ENCODE results near the gene IFIT2. TPM values are rescaled to one million over a fixed set of nuclear protein-coding genes. Genes with fewer than 3 reads are reported as not detected.

The IFIT2 gene
- total RNA-seq, 1 donor from 2014 or later: 4.9 TPM

DNA sequence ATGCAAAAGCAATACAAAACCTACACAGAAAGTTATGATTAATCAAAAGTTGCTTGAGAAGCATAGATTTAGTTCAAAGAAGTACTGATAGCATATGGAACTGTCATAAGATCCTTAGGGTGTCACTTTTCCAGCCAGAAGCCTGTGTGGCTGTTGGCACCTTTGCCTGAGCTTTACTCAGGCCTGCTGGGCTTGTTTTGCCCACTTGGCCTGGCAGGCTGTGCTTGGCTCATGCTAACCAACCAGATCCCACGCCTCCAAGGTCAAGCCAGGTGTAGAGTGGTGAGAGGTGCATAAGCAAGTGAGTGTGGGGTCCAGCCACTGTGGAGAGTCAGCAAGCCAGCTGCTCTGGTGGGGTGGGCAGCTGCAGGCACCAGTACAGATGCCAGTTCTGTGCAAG is 38.3 kb upstream of the IFIT2 start:
- TF ChIP-seq, protein P1, sequence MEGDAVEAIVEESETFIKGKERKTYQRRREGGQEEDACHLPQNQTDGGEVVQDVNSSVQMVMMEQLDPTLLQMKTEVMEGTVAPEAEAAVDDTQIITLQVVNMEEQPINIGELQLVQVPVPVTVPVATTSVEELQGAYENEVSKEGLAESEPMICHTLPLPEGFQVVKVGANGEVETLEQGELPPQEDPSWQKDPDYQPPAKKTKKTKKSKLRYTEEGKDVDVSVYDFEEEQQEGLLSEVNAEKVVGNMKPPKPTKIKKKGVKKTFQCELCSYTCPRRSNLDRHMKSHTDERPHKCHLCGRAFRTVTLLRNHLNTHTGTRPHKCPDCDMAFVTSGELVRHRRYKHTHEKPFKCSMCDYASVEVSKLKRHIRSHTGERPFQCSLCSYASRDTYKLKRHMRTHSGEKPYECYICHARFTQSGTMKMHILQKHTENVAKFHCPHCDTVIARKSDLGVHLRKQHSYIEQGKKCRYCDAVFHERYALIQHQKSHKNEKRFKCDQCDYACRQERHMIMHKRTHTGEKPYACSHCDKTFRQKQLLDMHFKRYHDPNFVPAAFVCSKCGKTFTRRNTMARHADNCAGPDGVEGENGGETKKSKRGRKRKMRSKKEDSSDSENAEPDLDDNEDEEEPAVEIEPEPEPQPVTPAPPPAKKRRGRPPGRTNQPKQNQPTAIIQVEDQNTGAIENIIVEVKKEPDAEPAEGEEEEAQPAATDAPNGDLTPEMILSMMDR (IDR thresholded peaks at IDR 0.05): no peak
- CTCF ChIA-PET: interaction anchor here (0.7 kb wide), 1 partner anchor 9 kb away, joined by 4 read pairs; no protein-coding TSS in a partner anchor
- ATAC-seq (ENCODE audit: low read depth): no peak
- H3K27me3 Mint-ChIP-seq: no peaks in the 10 kb centered on the region
- POLR2A ChIA-PET: no interaction called here
- DNase-seq: no peak
- H3K9me3 Mint-ChIP-seq: no peaks in the 10 kb centered on the region
- no peaks in the 10 kb centered on the region for H3K36me3 Mint-ChIP-seq (ENCODE audit: low read depth)
- no peak overlapping the region for H3K27ac Mint-ChIP-seq
- intact Hi-C loops (cut with micrococcal nuclease): no loop called here
- no peak overlapping the region for H3K4me3 Mint-ChIP-seq
- peaks cover 3% of the 10 kb centered on the region for H3K4me1 Mint-ChIP-seq

GRCh38 chr10:89266721-89267453 is 35.0 kb upstream of the IFIT2 start:
- CTCF ChIA-PET: interaction anchor here (1.1 kb wide), 1 partner anchor 103 kb away, joined by 4 read pairs; no protein-coding TSS in a partner anchor
- DNase-seq: no peak
- H3K27ac Mint-ChIP-seq: no peak overlapping the region
- ATAC-seq (ENCODE audit: low read depth): no peak
- H3K4me3 Mint-ChIP-seq: no peak overlapping the region
- H3K36me3 Mint-ChIP-seq (ENCODE audit: low read depth): no peaks in the 10 kb centered on the region
- POLR2A ChIA-PET: no interaction called here
- H3K9me3 Mint-ChIP-seq: no peaks in the 10 kb centered on the region
- H3K27me3 Mint-ChIP-seq: no peaks in the 10 kb centered on the region
- H3K4me1 Mint-ChIP-seq: no peaks in the 10 kb centered on the region
- TF ChIP-seq, protein P1 (IDR thresholded peaks at IDR 0.05): no peak
- intact Hi-C loops (cut with micrococcal nuclease): no loop called here

- DNase-seq (no peak), ATAC-seq (ENCODE audit: low read depth) (no peak)
- H3K9me3 Mint-ChIP-seq: no peaks in the 10 kb centered on the region
- H3K4me1 Mint-ChIP-seq: no peaks in the 10 kb centered on the region
- H3K36me3 Mint-ChIP-seq (ENCODE audit: low read depth): no peaks in the 10 kb centered on the region
- ChIA-PET CTCF (interaction anchor here (3.9 kb wide), 1 partner anchor 100 kb away, joined by 13 read pairs; no protein-coding TSS in a partner anchor), POLR2A (interaction anchor here (0.7 kb wide), 1 partner anchor 70 kb away, joined by 3 read pairs; no protein-coding TSS in a partner anchor)
- TF ChIP-seq, protein P1 (IDR thresholded peaks at IDR 0.05): no peak
- intact Hi-C loops (cut with micrococcal nuclease): no loop called here
- H3K27ac Mint-ChIP-seq: no peak overlapping the region
- H3K4me3 Mint-ChIP-seq: no peak overlapping the region
- peaks cover 7% of the 10 kb centered on the region for H3K27me3 Mint-ChIP-seq
Measured at GRCh38 chr10:89269433-89270152, 32.3 kb upstream of the IFIT2 start.

DNA sequence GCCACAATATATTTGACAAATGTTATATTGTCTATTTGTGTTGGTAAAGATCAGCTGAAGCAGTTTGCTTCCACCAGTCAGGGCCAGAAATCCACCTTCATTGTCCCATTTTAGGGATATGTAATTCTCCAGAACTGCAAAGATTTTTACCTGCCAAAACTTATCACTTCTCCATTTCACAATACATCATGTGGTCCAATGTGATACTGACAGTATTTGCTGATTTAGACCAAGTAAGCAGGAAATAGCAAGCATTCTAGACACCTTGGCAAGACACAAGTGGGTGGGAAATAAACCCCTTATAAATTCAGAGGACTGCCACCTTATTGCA is 31.7 kb upstream of the IFIT2 start:
- Mint-ChIP-seq H3K36me3 (ENCODE audit: low read depth) (no peaks in the 10 kb centered on the region), H3K27ac (no peak overlapping the region), H3K27me3 (peaks cover 7% of the 10 kb centered on the region), H3K4me1 (no peaks in the 10 kb centered on the region), H3K9me3 (no peaks in the 10 kb centered on the region), H3K4me3 (no peak overlapping the region)
- ATAC-seq (ENCODE audit: low read depth) (no peak), DNase-seq (no peak)
- intact Hi-C loops (cut with micrococcal nuclease): no loop called here
- ChIA-PET CTCF (interaction anchor here (3.9 kb wide), 1 partner anchor 99 kb away, joined by 13 read pairs; no protein-coding TSS in a partner anchor), POLR2A (no interaction called here)
- TF ChIP-seq, protein P1 (IDR thresholded peaks at IDR 0.05): no peak

DNA sequence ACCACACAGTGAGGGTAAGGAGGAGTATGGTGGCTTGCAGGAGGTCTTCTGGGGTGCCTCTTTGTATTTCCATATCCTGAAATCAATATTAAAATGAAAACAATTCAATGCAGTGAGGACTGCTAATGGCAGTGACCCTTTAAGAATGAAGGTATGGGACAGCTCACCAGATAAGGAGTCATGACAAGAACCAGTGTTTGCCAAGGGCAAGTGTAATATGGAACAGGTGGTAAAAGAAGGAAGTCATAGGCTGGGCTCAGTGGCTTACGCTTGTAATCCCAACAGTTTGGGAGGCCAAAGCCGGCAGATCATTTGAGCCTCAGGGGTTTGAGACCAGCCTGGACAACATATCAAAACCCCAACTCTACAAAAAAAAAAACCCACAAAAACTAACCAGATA is 30.3 kb upstream of the IFIT2 start:
- DNase-seq: no peak
- Mint-ChIP-seq H3K9me3 (no peaks in the 10 kb centered on the region), H3K27ac (no peak overlapping the region), H3K4me3 (no peak overlapping the region), H3K27me3 (peaks cover 7% of the 10 kb centered on the region), H3K4me1 (no peaks in the 10 kb centered on the region), H3K36me3 (ENCODE audit: low read depth) (no peaks in the 10 kb centered on the region)
- intact Hi-C loops (cut with micrococcal nuclease): no loop called here
- ChIA-PET POLR2A (interaction anchor here (0.6 kb wide), 1 partner anchor 21 kb away, joined by 3 read pairs; no protein-coding TSS in a partner anchor), CTCF (interaction anchor here (3.9 kb wide), 1 partner anchor 98 kb away, joined by 13 read pairs; no protein-coding TSS in a partner anchor)
- TF ChIP-seq, protein P1 (IDR thresholded peaks at IDR 0.05): no peak
- no peak for ATAC-seq (ENCODE audit: low read depth)

Measured in activated B cell treated with CpG ODN at 0.5 μM for 24 hours (primary cell).